SK-N-MC (cell line): ENCODE results near the gene GABRB2.

ENCODE experiments used
- EZH2 ChIP-seq: fragments of 200-600 bp; sonication (generic); IDR thresholded peaks from one replicate; pipeline ENCODE4 v1.6.1; 2017; ENCODE audit warnings: antibody characterized with exemption
- FOXP2 ChIP-seq: optimal IDR thresholded peaks from 2 replicates; pipeline ENCODE3; 2011; ENCODE audit warnings: mild to moderate bottlenecking, moderate library complexity; ENCODE audit not compliant: insufficient read depth; ENCODE audit errors: extremely low read length, control extremely low read depth
- POLR2AphosphoS5 ChIP-seq: IDR thresholded peaks from 2 replicates; pipeline ENCODE4 v1.6.1; 2012; ENCODE audit warnings: mild to moderate bottlenecking, low read depth, low read length, borderline replicate concordance

- TF ChIP-seq POLR2AphosphoS5 (no peak), EZH2 (no peak), FOXP2 (no peak)
Observed at GRCh38 chr5:161406880-161407279, 139.6 kb downstream of the GABRB2 start.
